Activated naive CD8-positive, alpha-beta T cell treated with anti-CD3 and anti-CD28 coated beads, Interleukin-2, amount 50 U/mL, for 16 hours (primary cell): ENCODE measurements around the gene KHNYN.
A peak's percentile ranks its signal among the peaks of the same experiment; 100 is the strongest.
"Not testable (repeated sequence)": the region's sequence is repeated elsewhere in the genome, so short reads cannot be mapped to it uniquely, and the experiment has no call there.

ENCODE experiments used
- DNase-seq: peaks from one replicate; pipeline ENCODE4 v3.0.0-alpha.2; 2020; ENCODE audit warnings: low read depth, low spot score

KHNYN gene

DNA sequence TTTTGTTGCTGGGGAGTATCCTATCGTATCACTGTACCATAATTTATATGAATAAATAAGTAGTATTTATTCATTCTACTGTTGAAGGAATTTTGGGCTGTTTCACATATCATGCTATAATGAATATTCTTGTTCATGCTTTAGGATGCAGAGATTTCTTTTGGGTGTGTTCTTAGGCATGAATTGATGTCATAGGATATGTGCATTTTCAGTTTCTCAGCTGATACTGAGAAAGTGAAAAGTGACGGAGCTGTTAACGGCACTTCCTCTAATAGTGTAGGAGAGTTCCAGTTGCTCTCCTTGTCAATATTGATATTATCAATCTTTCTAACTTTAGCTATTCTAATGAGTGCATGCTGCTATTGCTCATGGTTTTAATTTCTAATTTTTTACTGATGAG lies 36.1 kb downstream of the KHNYN start:
- no peak for DNase-seq

DNA sequence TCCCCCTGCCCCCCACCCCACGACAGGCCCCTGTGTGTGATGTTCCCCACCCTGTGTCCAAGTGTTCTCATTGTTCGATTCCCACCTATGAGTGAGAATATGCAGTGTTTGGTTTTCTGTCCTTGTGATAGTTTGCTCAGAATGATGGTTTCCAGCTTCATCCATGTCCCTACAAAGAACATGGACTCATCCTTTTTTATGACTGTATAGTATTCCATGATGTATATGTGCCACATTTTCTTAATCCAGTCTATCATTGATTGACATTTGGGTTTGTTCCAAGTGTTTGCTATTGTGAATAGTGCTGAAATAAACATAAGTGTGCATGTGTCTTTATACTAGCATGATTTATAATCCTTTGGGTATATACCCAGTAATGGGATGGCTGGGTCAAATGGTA lies 40.7 kb downstream of the KHNYN start:
- not testable (repeated sequence) for DNase-seq

DNA sequence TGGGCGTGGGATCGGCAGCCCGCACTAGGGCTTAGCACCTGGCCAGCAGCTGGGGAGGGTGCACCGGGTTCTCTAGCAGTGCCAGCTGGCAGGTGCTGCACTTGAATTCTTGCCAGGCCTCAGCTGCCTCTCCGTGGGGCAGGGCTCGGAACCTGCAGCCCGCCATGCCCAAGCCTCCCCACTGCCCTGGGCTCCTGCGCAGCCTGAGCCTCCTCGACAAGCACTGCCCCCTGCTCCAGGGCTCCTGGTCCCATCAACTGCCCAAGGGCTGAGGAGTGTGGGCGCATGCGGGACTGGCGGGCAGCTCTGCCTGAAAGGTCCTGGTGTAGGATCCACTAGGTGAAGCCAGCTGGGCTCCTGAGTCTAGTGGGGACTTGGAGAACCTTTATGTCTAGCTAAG lies 43.5 kb downstream of the KHNYN start:
- DNase-seq = no peak

DNA sequence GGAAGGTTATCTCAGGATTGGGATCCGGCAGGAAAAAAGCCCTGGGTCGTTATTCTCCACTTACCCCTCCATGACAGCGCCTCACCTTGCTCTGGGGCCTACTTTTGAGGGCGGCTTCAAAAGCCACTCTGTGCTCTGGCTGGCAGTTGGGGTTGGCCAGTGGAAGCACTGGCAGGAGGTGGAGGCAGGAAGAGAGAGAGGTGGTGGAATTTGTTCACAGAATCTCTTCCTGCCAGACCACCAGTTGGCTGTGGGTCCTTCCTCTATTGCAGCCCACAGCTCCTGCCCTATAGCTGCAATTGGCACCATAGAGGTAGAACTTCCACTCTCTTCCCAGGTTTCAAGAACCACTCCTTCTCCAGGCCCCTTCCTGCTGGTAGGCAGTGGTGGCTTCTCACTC lies 45.5 kb downstream of the KHNYN start:
- no peak for DNase-seq

DNA sequence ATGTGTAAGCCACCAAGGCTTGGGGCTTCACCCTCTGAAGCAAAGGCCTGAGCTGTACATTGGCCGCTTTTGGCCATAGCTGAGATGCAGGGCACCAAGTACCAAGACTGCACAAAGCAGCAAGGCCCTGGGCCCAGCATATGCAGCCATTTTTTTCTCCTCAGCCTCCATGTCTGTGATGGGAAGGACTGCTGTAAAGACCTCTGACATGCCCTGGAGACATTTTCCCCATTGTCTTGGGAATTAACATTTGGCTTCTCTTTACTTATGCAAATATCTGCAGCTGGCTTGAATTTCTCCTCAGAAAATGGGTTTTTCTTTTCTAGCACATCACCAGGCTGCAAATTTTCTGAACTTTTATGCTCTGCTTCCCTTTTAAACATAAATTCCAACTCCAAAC lies 50.2 kb downstream of the KHNYN start:
- DNase-seq = not testable (repeated sequence)

DNA sequence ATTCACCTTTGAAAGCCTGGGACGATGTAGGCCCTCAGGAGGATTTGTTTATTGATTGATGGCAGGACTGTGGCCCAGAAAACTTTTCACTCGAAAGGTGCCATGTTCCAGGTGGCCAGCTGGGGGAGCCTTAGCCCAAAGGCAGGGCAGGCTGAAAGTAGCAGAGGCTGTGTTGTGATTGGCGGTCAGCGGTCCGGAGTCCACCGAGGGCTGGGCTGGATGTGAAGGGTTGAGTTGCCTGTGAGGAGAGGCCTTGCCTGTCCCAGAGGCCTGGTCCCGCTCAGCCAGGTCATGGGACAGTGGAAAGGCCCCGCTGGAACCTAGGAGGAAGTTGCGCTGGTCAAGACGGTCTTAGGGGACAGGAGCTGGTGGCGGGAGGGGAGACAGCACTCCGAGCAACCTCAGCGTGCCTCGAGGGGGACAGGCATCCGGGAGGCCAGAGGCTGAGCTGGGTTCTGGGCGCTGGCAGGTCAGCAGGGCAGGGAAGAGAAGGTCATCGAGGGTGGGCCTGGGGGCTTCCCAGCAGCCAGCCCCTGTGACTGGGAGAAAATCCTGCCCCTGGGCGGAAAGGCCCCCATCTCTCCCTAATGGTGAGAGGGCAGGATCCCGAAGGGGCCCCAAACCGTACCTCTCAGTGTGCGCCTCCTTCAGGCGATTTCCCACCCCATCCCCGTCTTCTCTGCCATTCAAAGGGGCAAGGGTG lies 52.0 kb downstream of the KHNYN start:
- peak; percentile 17 for DNase-seq

DNA sequence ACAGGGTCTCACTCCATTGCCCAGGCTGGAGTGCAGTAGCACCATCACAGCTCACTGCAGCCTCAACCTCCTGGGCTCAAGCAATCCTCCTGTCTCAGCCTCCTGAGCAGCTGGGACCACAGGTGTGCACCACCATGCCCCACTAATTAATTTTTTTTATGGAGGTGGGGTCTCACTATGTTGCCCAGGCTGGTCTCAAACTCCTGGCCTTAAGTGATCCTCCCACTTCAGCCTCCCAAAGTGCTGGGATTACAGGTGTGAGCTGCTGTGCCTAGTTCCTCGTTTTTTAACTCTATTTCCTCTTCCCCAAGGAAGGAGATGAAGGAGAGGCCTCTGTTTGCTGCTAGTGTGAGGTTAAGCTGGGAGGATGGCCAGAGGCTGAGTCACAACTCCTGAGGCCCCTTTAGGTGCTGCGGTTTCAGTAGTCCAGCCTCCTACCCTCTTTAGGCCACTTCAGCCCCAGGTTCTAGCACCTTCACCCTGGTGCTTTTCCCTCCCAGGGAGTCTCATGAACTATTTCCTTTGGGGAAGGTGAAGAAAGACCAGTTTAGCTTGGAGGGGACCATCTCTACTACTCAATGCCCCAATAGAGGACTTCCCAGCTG lies 53.0 kb downstream of the KHNYN start:
- not testable (repeated sequence) for DNase-seq

DNA sequence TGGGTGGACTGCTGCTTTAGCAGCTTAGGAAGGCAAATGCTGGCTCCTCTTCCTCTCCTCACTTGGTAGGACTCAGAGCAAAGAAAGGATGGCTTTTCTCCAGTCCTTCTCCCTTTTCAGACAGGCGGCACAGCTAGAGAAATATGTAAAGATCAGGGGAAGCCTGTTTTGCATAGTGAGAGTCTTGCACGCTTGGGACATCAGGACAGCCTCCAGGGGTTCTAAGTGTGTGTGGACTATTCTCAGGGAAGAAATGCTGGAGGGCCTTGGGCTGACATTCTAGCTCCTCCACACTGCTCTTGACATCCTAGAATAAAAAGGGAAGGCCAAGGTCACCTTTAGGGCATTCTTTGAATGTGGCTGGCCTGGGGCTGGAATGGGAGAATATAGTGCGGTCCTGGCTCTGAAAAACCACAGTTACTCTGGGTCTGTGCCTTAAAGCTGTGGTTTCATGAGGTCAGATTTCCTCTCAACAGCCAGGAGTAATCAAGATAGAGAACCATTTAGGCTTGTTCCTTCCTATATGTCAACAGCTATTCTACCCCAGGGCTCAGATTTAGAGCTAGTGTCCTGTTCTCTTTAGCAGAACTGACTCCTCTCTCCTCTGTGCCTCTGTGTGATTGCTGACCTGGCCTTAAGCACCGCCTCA lies 54.0 kb downstream of the KHNYN start:
- no peak for DNase-seq
